Measurements from ENCODE around the gene GLP1R.

Gene GLP1R

GRCh38 chr6:39048481-39049399, at the start of gene GLP1R:
Gene GLP1R (plus strand): TSS chr6:39048781. CDS start chr6:39048841, 60 bp downstream.
- in situ Hi-C loops (cut with MboI; ENCODE audit: low sequenced_read_pairs), result no loop called here

- in situ Hi-C loops (cut with MboI; ENCODE audit: low sequenced_read_pairs), result no loop called here
Observed at GRCh38 chr6:39003072-39003471, 45.5 kb upstream of the GLP1R start.

GRCh38 chr6:39003492-39003891, 45.1 kb upstream of the GLP1R start:
- in situ Hi-C loops (cut with MboI; ENCODE audit: low sequenced_read_pairs), result no loop called here

GRCh38 chr6:39004801-39005200, 43.8 kb upstream of the GLP1R start:
- in situ Hi-C loops (cut with MboI; ENCODE audit: low sequenced_read_pairs), result no loop called here

- in situ Hi-C loops (cut with MboI; ENCODE audit: low sequenced_read_pairs), result no loop called here
Observed at GRCh38 chr6:39005774-39006173, 42.8 kb upstream of the GLP1R start.

- in situ Hi-C loops (cut with MboI; ENCODE audit: low sequenced_read_pairs), result no loop called here
Observed at GRCh38 chr6:39007575-39007974, 41.0 kb upstream of the GLP1R start.

- in situ Hi-C loops (cut with MboI; ENCODE audit: low sequenced_read_pairs), result no loop called here
Observed at GRCh38 chr6:39008737-39009136, 39.8 kb upstream of the GLP1R start.

- in situ Hi-C loops (cut with MboI; ENCODE audit: low sequenced_read_pairs), result no loop called here
Observed at GRCh38 chr6:39009476-39009875, 39.1 kb upstream of the GLP1R start.

GRCh38 chr6:39016839-39017546, 31.6 kb upstream of the GLP1R start:
- in situ Hi-C loops (cut with MboI; ENCODE audit: low sequenced_read_pairs), result no loop called here

- in situ Hi-C loops (cut with MboI; ENCODE audit: low sequenced_read_pairs), result no loop called here
Observed at GRCh38 chr6:39017547-39017880, 31.1 kb upstream of the GLP1R start.

- in situ Hi-C loops (cut with MboI; ENCODE audit: low sequenced_read_pairs), result no loop called here
Observed at GRCh38 chr6:39018103-39018502, 30.5 kb upstream of the GLP1R start.

- in situ Hi-C loops (cut with MboI; ENCODE audit: low sequenced_read_pairs), result no loop called here
Observed at GRCh38 chr6:39020136-39020535, 28.4 kb upstream of the GLP1R start.

- in situ Hi-C loops (cut with MboI; ENCODE audit: low sequenced_read_pairs), result no loop called here
Observed at GRCh38 chr6:39021041-39021440, 27.5 kb upstream of the GLP1R start.

- in situ Hi-C loops (cut with MboI; ENCODE audit: low sequenced_read_pairs), result no loop called here
Observed at GRCh38 chr6:39021779-39022178, 26.8 kb upstream of the GLP1R start.

GRCh38 chr6:39026175-39026574, 22.4 kb upstream of the GLP1R start:
- in situ Hi-C loops (cut with MboI; ENCODE audit: low sequenced_read_pairs), result no loop called here

- in situ Hi-C loops (cut with MboI; ENCODE audit: low sequenced_read_pairs), result no loop called here
Observed at GRCh38 chr6:39029156-39030011, 19.2 kb upstream of the GLP1R start.

- in situ Hi-C loops (cut with MboI; ENCODE audit: low sequenced_read_pairs), result no loop called here
Observed at GRCh38 chr6:39035681-39036080, 12.9 kb upstream of the GLP1R start.

- in situ Hi-C loops (cut with MboI; ENCODE audit: low sequenced_read_pairs), result no loop called here
Observed at GRCh38 chr6:39037082-39037508, 11.5 kb upstream of the GLP1R start.

- in situ Hi-C loops (cut with MboI; ENCODE audit: low sequenced_read_pairs), result no loop called here
Observed at GRCh38 chr6:39037707-39038106, 10.9 kb upstream of the GLP1R start.

- in situ Hi-C loops (cut with MboI; ENCODE audit: low sequenced_read_pairs), result no loop called here
Observed at GRCh38 chr6:39040080-39040673, 8.4 kb upstream of the GLP1R start.

GRCh38 chr6:39041072-39041471, 7.5 kb upstream of the GLP1R start:
- in situ Hi-C loops (cut with MboI; ENCODE audit: low sequenced_read_pairs), result no loop called here
